ENCODE data around the gene VEZT. TPM values are rescaled to one million over a fixed set of nuclear protein-coding genes. Genes with fewer than 3 reads are reported as not detected.
A peak's percentile ranks its signal among the peaks of the same experiment; 100 is the strongest.
"Not testable (repeated sequence)": the region's sequence is repeated elsewhere in the genome, so short reads cannot be mapped to it uniquely, and the experiment has no call there.

VEZT gene
- total RNA-seq, 2 donors from 2014 or later, result 50.9 to 54.4 TPM

GRCh38 chr12:95241138-95241537 is 23.5 kb downstream of the VEZT start:
- intact Hi-C loops (cut with DNase I, micrococcal nuclease); ATAC-seq; DNase-seq: not testable (repeated sequence)

GRCh38 chr12:95241761-95242506 is 24.3 kb downstream of the VEZT start:
- intact Hi-C loops (cut with DNase I, micrococcal nuclease), result no loop called here
- ATAC-seq, result no peak

GRCh38 chr12:95243497-95244183 is 26.0 kb downstream of the VEZT start:
- ATAC-seq (no peak), DNase-seq (no peak)
- intact Hi-C loops (cut with DNase I, micrococcal nuclease), result no loop called here

More at GRCh38 chr12:95241761-95242506, 24.3 kb downstream of the VEZT start:
- DNase-seq, result no peak

GRCh38 chr12:95244350-95244749 is 26.7 kb downstream of the VEZT start:
- intact Hi-C loops (cut with DNase I, micrococcal nuclease), result no loop called here
- no peak for ATAC-seq
- DNase-seq, result no peak

- ATAC-seq, result peak; percentile 38
- DNase-seq, result no peak
- intact Hi-C loops (cut with DNase I, micrococcal nuclease), result no loop called here
Measured at GRCh38 chr12:95248095-95248494, 30.5 kb downstream of the VEZT start.

- ATAC-seq, result no peak
- intact Hi-C loops (cut with DNase I, micrococcal nuclease), result no loop called here
- no peak for DNase-seq
Measured at GRCh38 chr12:95248604-95249360, 31.2 kb downstream of the VEZT start.

GRCh38 chr12:95253386-95253785 is 35.8 kb downstream of the VEZT start:
- intact Hi-C loops (cut with DNase I, micrococcal nuclease), result no loop called here
- no peak for ATAC-seq
- no peak for DNase-seq

GRCh38 chr12:95257541-95257940 is 39.9 kb downstream of the VEZT start:
- intact Hi-C loops (cut with DNase I, micrococcal nuclease), result no loop called here
- ATAC-seq, result no peak
- DNase-seq, result no peak

GRCh38 chr12:95258151-95258550 is 40.5 kb downstream of the VEZT start:
- DNase-seq (no peak), ATAC-seq (no peak)
- intact Hi-C loops (cut with DNase I, micrococcal nuclease), result no loop called here

GRCh38 chr12:95258803-95259202 is 41.2 kb downstream of the VEZT start:
- intact Hi-C loops (cut with DNase I, micrococcal nuclease), result no loop called here
- no peak for ATAC-seq
- DNase-seq, result no peak

- no peak for DNase-seq
- ATAC-seq, result peak; percentile 86
- intact Hi-C loops (cut with DNase I, micrococcal nuclease), result no loop called here
Measured at GRCh38 chr12:95259368-95259767, 41.8 kb downstream of the VEZT start.

GRCh38 chr12:95261109-95261508 is 43.5 kb downstream of the VEZT start:
- ATAC-seq (no peak), DNase-seq (no peak)
- intact Hi-C loops (cut with DNase I, micrococcal nuclease), result no loop called here

GRCh38 chr12:95262808-95263207 is 45.2 kb downstream of the VEZT start:
- intact Hi-C loops (cut with DNase I, micrococcal nuclease), result no loop called here
- ATAC-seq (no peak), DNase-seq (no peak)

GRCh38 chr12:95265765-95266164 is 48.2 kb downstream of the VEZT start:
- no peak for ATAC-seq
- DNase-seq, result no peak
- intact Hi-C loops (cut with DNase I, micrococcal nuclease), result no loop called here

GRCh38 chr12:95266254-95266653 is 48.6 kb downstream of the VEZT start:
- intact Hi-C loops (cut with DNase I, micrococcal nuclease), result no loop called here
- ATAC-seq (no peak), DNase-seq (no peak)

- DNase-seq (no peak), ATAC-seq (no peak)
- intact Hi-C loops (cut with DNase I, micrococcal nuclease), result no loop called here
Measured at GRCh38 chr12:95269892-95270291, 52.3 kb downstream of the VEZT start.

GRCh38 chr12:95271465-95271864 is 53.9 kb downstream of the VEZT start:
- DNase-seq (no peak), ATAC-seq (no peak)
- intact Hi-C loops (cut with DNase I, micrococcal nuclease), result no loop called here

GRCh38 chr12:95277139-95277538 is 59.5 kb downstream of the VEZT start:
- DNase-seq, result no peak
- intact Hi-C loops (cut with DNase I, micrococcal nuclease), result no loop called here
- no peak for ATAC-seq

- DNase-seq, result no peak
- intact Hi-C loops (cut with DNase I, micrococcal nuclease), result no loop called here
Measured at GRCh38 chr12:95279856-95280255, 62.2 kb downstream of the VEZT start.

GRCh38 chr12:95282266-95282665 is 64.7 kb downstream of the VEZT start:
- ATAC-seq (no peak), DNase-seq (no peak)
- intact Hi-C loops (cut with DNase I, micrococcal nuclease), result no loop called here

More at GRCh38 chr12:95279856-95280255, 62.2 kb downstream of the VEZT start:
- no peak for ATAC-seq

Data from left colon (tissue), 2 donors.